Caco-2 (cell line): ENCODE measurements around the gene PEX16. TPM values are rescaled to one million over a fixed set of nuclear protein-coding genes. Genes with fewer than 3 reads are reported as not detected.
A peak's percentile ranks its signal among the peaks of the same experiment; 100 is the strongest.

Experiments used
- BruUV-seq: library from RNA; stranded (reverse); fragments of 400-500 nt; replicated peaks from 2 replicates; lab custom pipeline; 2021; lab: Mats Ljungman, UMichigan
- CTCF ChIA-PET: fragments of 300-600 bp; sonication (Branson Sonifier 250); formaldehyde crosslinking; loops from one replicate; lab custom pipeline; 2022; ENCODE audit warnings: antibody characterized with exemption; lab: Charles Lee
- POLR2A ChIA-PET: fragments of 300-600 bp; sonication (Branson Sonifier 250); formaldehyde crosslinking; loops from one replicate; lab custom pipeline; 2022; ENCODE audit warnings: antibody characterized with exemption; lab: Charles Lee
- DNase-seq, 2 experiments: peaks; one replicate each; pipeline versions ENCODE4 v3.0.0 to v3.0.0-alpha.2; 2020 to 2022
- H3K27me3 ChIP-seq: replicated peaks from 2 replicates; pipeline ENCODE4 v1.6.0; 2011; ENCODE audit warnings: low read length; ENCODE audit not compliant: control insufficient read depth, insufficient read depth
- H3K36me3 ChIP-seq: 2 replicates; pipeline ENCODE4 v1.5.1; 2011; ENCODE audit warnings: low read length; ENCODE audit not compliant: control insufficient read depth, insufficient read depth
- H3K4me1 ChIP-seq: fragments of 250-450 bp; sonication (Bioruptor Pico); 2 replicates; pipeline ENCODE4 v1.5.1; 2020; ENCODE audit warnings: mild to moderate bottlenecking
- H3K4me3 ChIP-seq: 2 replicates; pipeline ENCODE4 v1.5.1; 2011; ENCODE audit warnings: low read depth, mild to moderate bottlenecking, control low read depth, low read length
- H3K9me3 ChIP-seq: fragments of 250-450 bp; sonication (Bioruptor Pico); 2 replicates; pipeline ENCODE4 v1.5.1; 2020; ENCODE audit warnings: mild to moderate bottlenecking, moderate library complexity
- H3K27ac Mint-ChIP-seq: one replicate; pipeline ENCODE4 v1.8.0; 2022; ENCODE audit warnings: mixed read lengths; ENCODE audit not compliant: unreplicated experiment
- H3K27me3 Mint-ChIP-seq: one replicate; pipeline ENCODE4 v1.8.0; 2022; ENCODE audit warnings: mixed read lengths; ENCODE audit not compliant: insufficient read depth, unreplicated experiment
- H3K36me3 Mint-ChIP-seq: one replicate; pipeline ENCODE4 v1.8.0; 2022; ENCODE audit warnings: mild to moderate bottlenecking, mixed read lengths; ENCODE audit not compliant: insufficient read depth, unreplicated experiment
- H3K4me1 Mint-ChIP-seq: one replicate; pipeline ENCODE4 v1.8.0; 2022; ENCODE audit warnings: low read depth, mixed read lengths; ENCODE audit not compliant: unreplicated experiment
- H3K4me3 Mint-ChIP-seq: one replicate; pipeline ENCODE4 v1.8.0; 2022; ENCODE audit warnings: mild to moderate bottlenecking, moderate library complexity, mixed read lengths; ENCODE audit not compliant: unreplicated experiment
- H3K9me3 Mint-ChIP-seq: one replicate; pipeline ENCODE4 v1.8.0; 2022; ENCODE audit warnings: mixed read lengths; ENCODE audit not compliant: unreplicated experiment
- intact Hi-C: fragments of 100-400 bp; cut with micrococcal nuclease; formaldehyde crosslinking; loops from one replicate; pipeline ENCODE4 v1.10.0; 2022; ENCODE audit not compliant: unreplicated experiment
- total RNA-seq: library from RNA; stranded (reverse); gene quantifications from 2 replicates; pipeline ENCODE4 v1.2.3, GENCODE V29; 2022
- TF ChIP-seq, protein P1 (sequence below), 2 experiments: fragments of 200-600 bp in 1 of 2; IDR thresholded peaks; 1 replicate in 1 of 2; 2 replicates in 1 of 2; pipeline versions ENCODE4 v1.5.1 to v1.8.0; 2011 to 2022; ENCODE audit warnings: antibody characterized with exemption in 1 of 2, control low read depth in 1 of 2, inconsistent platforms in 1 of 2, low read depth in 1 of 2, low read length in 1 of 2, mild to moderate bottlenecking in 1 of 2, moderate library complexity in 1 of 2; ENCODE audit not compliant: insufficient read depth in 1 of 2, severe bottlenecking in 1 of 2, unreplicated experiment in 1 of 2

Gene PEX16
- total RNA-seq, 1 experiment from 2014 or later = 41.4 TPM

- H3K9me3 Mint-ChIP-seq = no peaks in the 10 kb centered on the region
- intact Hi-C loops = no loop called here
- peaks cover 14% of the 10 kb centered on the region for H3K4me1 Mint-ChIP-seq
- Histone ChIP-seq H3K4me3 (no peak overlapping the region), H3K36me3 (no peaks in the 10 kb centered on the region; the same call in none of the 2 replicates), H3K4me1 (peaks cover 12% of the 10 kb centered on the region), H3K9me3 (no peaks in the 10 kb centered on the region), H3K27me3 (no peaks in the 10 kb centered on the region)
- no TSS peak for BruUV-seq
- H3K27ac Mint-ChIP-seq = no peak overlapping the region
- H3K36me3 Mint-ChIP-seq = peaks cover 59% of the 10 kb centered on the region
- TF ChIP-seq, protein P1, sequence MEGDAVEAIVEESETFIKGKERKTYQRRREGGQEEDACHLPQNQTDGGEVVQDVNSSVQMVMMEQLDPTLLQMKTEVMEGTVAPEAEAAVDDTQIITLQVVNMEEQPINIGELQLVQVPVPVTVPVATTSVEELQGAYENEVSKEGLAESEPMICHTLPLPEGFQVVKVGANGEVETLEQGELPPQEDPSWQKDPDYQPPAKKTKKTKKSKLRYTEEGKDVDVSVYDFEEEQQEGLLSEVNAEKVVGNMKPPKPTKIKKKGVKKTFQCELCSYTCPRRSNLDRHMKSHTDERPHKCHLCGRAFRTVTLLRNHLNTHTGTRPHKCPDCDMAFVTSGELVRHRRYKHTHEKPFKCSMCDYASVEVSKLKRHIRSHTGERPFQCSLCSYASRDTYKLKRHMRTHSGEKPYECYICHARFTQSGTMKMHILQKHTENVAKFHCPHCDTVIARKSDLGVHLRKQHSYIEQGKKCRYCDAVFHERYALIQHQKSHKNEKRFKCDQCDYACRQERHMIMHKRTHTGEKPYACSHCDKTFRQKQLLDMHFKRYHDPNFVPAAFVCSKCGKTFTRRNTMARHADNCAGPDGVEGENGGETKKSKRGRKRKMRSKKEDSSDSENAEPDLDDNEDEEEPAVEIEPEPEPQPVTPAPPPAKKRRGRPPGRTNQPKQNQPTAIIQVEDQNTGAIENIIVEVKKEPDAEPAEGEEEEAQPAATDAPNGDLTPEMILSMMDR (IDR thresholded peaks at IDR 0.05; ENCODE audit: insufficient read depth in 1 of 2, low read depth in 1 of 2, low read length in 1 of 2, severe bottlenecking in 1 of 2, unreplicated experiment in 1 of 2) = no peak
- POLR2A ChIA-PET = interaction anchor here (1.1 kb wide), 1 partner anchor 8 kb away, joined by 4 read pairs; the partner anchor contains the start of gene PEX16
- no peaks in the 10 kb centered on the region for H3K27me3 Mint-ChIP-seq
- peak overlapping the region; percentile 13 for H3K4me3 Mint-ChIP-seq
- CTCF ChIA-PET = no interaction called here
- DNase-seq = peak in 1 of 2 experiments; percentile 72
Measured at GRCh38 chr11:45926001-45926401, 8.3 kb upstream of the PEX16 start.

GRCh38 chr11:45925550-45925949, 7.9 kb upstream of the PEX16 start:
- ChIA-PET POLR2A (no interaction called here), CTCF (no interaction called here)
- Histone ChIP-seq H3K27me3 (no peaks in the 10 kb centered on the region), H3K9me3 (no peaks in the 10 kb centered on the region), H3K4me1 (peaks cover 16% of the 10 kb centered on the region), H3K36me3 (no peaks in the 10 kb centered on the region; the same call in none of the 2 replicates), H3K4me3 (no peak overlapping the region)
- intact Hi-C loops = no loop called here
- Mint-ChIP-seq H3K27me3 (no peaks in the 10 kb centered on the region), H3K4me3 (peak overlapping the region; percentile 13), H3K27ac (no peak overlapping the region), H3K4me1 (peaks cover 14% of the 10 kb centered on the region), H3K9me3 (no peaks in the 10 kb centered on the region), H3K36me3 (peaks cover 54% of the 10 kb centered on the region)
- no peak for DNase-seq
- no TSS peak for BruUV-seq
- TF ChIP-seq, protein P1 (IDR thresholded peaks at IDR 0.05; ENCODE audit: insufficient read depth in 1 of 2, low read depth in 1 of 2, low read length in 1 of 2, severe bottlenecking in 1 of 2, unreplicated experiment in 1 of 2) = no peak

DNA sequence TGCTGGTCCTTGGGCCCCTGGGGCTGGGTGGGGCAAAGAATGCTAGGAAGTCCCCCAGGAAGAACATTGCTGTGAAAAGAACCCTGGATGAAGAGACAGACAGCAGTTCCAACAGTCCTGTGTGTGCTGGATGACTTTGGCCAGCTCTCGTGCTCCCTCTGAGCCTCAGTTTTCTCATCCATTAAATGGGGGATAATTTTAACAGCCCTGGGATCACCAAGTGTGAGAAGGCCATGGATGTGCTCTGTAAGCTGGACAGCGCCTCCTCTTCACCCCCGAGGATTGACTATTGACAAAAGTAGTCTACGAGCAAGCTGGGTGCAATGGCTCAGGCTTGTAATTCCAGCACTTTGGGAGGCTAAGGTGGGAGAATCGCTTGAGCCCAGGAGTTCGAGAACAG, 7.2 kb upstream of the PEX16 start:
- H3K9me3 ChIP-seq = no peaks in the 10 kb centered on the region
- no peaks in the 10 kb centered on the region; the same call in none of the 2 replicates for H3K36me3 ChIP-seq
- no peak overlapping the region for H3K4me3 ChIP-seq
- Mint-ChIP-seq H3K4me1 (peaks cover 14% of the 10 kb centered on the region), H3K9me3 (no peaks in the 10 kb centered on the region), H3K27ac (peak overlapping the region; percentile 46), H3K4me3 (peak overlapping the region; percentile 79), H3K27me3 (no peaks in the 10 kb centered on the region), H3K36me3 (peaks cover 49% of the 10 kb centered on the region)
- H3K27me3 ChIP-seq = no peaks in the 10 kb centered on the region
- CTCF ChIA-PET = no interaction called here
- no peak for DNase-seq
- BruUV-seq = no TSS peak
- POLR2A ChIA-PET = no interaction called here
- intact Hi-C loops = no loop called here
- TF ChIP-seq, protein P1 (IDR thresholded peaks at IDR 0.05; ENCODE audit: insufficient read depth in 1 of 2, low read depth in 1 of 2, low read length in 1 of 2, severe bottlenecking in 1 of 2, unreplicated experiment in 1 of 2) = no peak
- peaks cover 12% of the 10 kb centered on the region for H3K4me1 ChIP-seq
